GM06990 (cell line): Measurements from ENCODE around the gene SPTBN1.

Experiments
- DNase-seq: peaks from one replicate; pipeline ENCODE4 v3.0.0-alpha.2; 2011; ENCODE audit not compliant: insufficient read length; ENCODE audit errors: extremely low read depth
- H3K27me3 ChIP-seq: replicated peaks from 2 replicates; pipeline ENCODE4 v1.6.0; 2011; ENCODE audit warnings: low read length; ENCODE audit not compliant: control insufficient read depth, insufficient read depth
- H3K36me3 ChIP-seq: 2 replicates; pipeline ENCODE4 v1.5.1; 2011; ENCODE audit warnings: low read length; ENCODE audit not compliant: control insufficient read depth, insufficient read depth
- H3K4me3 ChIP-seq: replicated peaks from 2 replicates; pipeline ENCODE4 v1.5.1; 2011; ENCODE audit warnings: low read depth, mild to moderate bottlenecking, control low read depth, low read length
- TF ChIP-seq, protein P1 (sequence below): IDR thresholded peaks from 2 replicates; pipeline ENCODE4 v1.5.1; 2011; ENCODE audit warnings: low read length, control low read depth, mild to moderate bottlenecking, inconsistent platforms; ENCODE audit not compliant: insufficient read depth, poor library complexity, severe bottlenecking

SPTBN1 gene

GRCh38 chr2:54471221-54471711, 15.1 kb downstream of the SPTBN1 start:
- Histone ChIP-seq H3K36me3 (no peaks in the 10 kb centered on the region), H3K27me3 (no peaks in the 10 kb centered on the region), H3K4me3 (no peak overlapping the region)
- DNase-seq, result peak; percentile 67
- TF ChIP-seq, protein P1, sequence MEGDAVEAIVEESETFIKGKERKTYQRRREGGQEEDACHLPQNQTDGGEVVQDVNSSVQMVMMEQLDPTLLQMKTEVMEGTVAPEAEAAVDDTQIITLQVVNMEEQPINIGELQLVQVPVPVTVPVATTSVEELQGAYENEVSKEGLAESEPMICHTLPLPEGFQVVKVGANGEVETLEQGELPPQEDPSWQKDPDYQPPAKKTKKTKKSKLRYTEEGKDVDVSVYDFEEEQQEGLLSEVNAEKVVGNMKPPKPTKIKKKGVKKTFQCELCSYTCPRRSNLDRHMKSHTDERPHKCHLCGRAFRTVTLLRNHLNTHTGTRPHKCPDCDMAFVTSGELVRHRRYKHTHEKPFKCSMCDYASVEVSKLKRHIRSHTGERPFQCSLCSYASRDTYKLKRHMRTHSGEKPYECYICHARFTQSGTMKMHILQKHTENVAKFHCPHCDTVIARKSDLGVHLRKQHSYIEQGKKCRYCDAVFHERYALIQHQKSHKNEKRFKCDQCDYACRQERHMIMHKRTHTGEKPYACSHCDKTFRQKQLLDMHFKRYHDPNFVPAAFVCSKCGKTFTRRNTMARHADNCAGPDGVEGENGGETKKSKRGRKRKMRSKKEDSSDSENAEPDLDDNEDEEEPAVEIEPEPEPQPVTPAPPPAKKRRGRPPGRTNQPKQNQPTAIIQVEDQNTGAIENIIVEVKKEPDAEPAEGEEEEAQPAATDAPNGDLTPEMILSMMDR, result no peak

GRCh38 chr2:54473851-54474250, 17.7 kb downstream of the SPTBN1 start:
- no peak for DNase-seq
- TF ChIP-seq, protein P1, result no peak
- no peak overlapping the region for H3K4me3 ChIP-seq

DNA sequence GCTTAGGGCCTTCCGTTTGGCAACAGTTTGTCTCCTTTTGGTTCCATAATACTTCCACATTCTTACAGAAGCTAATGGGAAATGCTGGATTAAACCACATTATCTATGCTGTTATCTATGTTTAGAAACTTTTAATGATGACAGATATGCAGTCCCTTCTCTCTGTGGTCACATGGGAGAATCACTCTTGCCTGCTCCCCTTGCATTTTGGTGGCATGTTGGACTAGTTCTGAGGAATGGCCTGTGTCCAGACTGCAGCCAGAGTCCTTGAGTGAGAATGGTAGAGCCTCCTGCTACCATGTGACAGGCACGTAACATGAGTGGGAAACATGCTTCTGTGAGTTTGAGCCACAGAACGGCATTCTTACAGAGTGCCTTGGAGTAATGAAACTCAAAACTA, 19.2 kb downstream of the SPTBN1 start:
- Histone ChIP-seq H3K36me3 (no peaks in the 10 kb centered on the region), H3K27me3 (no peaks in the 10 kb centered on the region), H3K4me3 (no peak overlapping the region)
- TF ChIP-seq, protein P1, result no peak
- DNase-seq, result no peak

More at GRCh38 chr2:54473851-54474250, 17.7 kb downstream of the SPTBN1 start:
- Histone ChIP-seq H3K27me3 (no peaks in the 10 kb centered on the region), H3K36me3 (no peaks in the 10 kb centered on the region)

DNA sequence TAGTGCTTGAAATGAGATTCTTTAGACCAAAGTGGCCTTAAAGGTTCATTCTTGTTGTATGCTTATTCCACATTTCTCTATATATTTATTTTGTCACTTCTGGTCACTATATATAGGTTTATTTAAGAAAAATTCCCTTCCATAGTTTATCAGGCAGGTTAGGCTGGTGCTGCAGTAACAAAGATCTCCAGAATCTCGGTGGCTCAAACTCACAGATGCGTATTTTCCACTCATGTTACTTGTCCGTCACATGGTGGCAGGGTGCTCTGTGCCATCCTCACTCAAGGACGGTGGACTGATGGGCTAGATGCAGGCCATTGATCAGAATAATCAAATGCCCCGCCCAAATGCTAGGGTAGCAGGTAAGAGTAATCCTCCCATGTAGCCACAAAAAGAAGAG, 19.8 kb downstream of the SPTBN1 start:
- Histone ChIP-seq H3K36me3 (no peaks in the 10 kb centered on the region), H3K4me3 (no peak overlapping the region), H3K27me3 (no peaks in the 10 kb centered on the region)
- no peak for DNase-seq
- TF ChIP-seq, protein P1, result no peak

DNA sequence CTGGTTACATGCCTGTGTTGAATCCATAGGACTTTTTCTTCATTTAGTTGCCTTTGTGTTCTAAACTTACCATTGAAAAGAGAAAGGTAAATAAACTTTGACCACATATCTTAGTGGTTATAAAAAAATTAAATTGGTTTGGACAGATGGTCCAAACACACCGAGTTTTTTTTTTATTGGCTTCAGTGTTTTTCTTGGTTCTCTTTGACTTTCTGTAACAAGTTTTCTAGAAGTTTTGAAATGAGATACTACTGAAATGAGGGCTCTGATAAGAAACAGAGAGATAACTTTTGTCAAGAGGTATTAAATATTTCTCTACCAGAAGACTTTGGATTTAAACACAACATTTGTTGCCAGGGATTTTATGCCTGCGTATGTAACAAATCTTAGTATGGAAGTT, 20.7 kb downstream of the SPTBN1 start:
- H3K36me3 ChIP-seq, result no peaks in the 10 kb centered on the region
- H3K27me3 ChIP-seq, result no peaks in the 10 kb centered on the region
- TF ChIP-seq, protein P1, result no peak
- DNase-seq, result no peak
- H3K4me3 ChIP-seq, result no peak overlapping the region

DNA sequence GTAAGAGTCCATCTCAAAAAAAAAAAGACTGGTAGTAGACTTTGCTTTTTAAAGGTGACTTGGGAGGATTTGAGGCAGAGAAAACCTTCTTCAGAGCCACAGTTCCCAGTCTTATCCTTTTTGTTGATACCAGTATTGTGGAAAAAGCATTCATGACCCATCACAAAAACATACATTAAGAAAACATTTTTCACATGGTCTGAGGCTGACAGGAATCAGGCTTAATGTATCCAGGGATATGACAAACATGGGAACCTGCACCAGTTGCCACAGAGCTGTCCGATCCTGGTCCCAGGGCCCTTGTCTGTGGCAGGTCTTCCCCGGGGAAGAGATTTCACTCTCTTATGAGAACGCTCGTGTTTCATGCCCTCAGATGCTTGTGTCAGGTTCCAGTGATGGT, 21.8 kb downstream of the SPTBN1 start:
- TF ChIP-seq, protein P1, result no peak
- Histone ChIP-seq H3K4me3 (no peak overlapping the region), H3K36me3 (no peaks in the 10 kb centered on the region), H3K27me3 (no peaks in the 10 kb centered on the region)
- DNase-seq, result no peak
